Retinal pigment epithelial cell (primary cell): ENCODE results near the gene TERB1.

Source experiments
- DNase-seq: peaks from one replicate; pipeline ENCODE4 v3.0.0-alpha.2; 2010; ENCODE audit warnings: low read depth
- H3K4me3 ChIP-seq: 2 replicates; pipeline ENCODE4 v1.5.1; 2011; ENCODE audit warnings: mild to moderate bottlenecking, low read length, control low read depth, moderate library complexity
- TF ChIP-seq, protein P1 (sequence below): conservative IDR thresholded peaks from 2 replicates; pipeline ENCODE4 v1.5.1; 2011; ENCODE audit warnings: low read depth, low read length, control low read depth, inconsistent platforms

TERB1 gene

DNA sequence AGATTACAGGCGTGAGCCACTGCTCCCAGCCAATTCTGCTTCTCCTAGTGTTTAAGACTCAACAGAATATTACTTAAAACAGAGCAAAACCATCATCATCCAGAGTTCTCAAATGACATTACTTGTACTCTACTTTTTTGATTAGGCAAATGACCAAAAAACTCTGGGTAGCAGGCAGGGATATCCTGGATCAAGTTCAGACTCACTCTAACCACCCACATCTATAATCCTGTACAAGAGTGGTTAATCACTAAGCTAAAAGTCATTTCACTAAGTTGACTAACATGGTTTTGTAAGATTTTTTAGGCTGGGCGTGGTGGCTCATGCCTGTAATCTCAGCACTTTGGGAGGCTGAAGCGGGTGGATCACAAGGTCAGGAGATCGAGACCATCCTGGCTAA, 22.6 kb upstream of the TERB1 start:
- DNase-seq = no peak
- TF ChIP-seq, protein P1, sequence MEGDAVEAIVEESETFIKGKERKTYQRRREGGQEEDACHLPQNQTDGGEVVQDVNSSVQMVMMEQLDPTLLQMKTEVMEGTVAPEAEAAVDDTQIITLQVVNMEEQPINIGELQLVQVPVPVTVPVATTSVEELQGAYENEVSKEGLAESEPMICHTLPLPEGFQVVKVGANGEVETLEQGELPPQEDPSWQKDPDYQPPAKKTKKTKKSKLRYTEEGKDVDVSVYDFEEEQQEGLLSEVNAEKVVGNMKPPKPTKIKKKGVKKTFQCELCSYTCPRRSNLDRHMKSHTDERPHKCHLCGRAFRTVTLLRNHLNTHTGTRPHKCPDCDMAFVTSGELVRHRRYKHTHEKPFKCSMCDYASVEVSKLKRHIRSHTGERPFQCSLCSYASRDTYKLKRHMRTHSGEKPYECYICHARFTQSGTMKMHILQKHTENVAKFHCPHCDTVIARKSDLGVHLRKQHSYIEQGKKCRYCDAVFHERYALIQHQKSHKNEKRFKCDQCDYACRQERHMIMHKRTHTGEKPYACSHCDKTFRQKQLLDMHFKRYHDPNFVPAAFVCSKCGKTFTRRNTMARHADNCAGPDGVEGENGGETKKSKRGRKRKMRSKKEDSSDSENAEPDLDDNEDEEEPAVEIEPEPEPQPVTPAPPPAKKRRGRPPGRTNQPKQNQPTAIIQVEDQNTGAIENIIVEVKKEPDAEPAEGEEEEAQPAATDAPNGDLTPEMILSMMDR = no peak
- H3K4me3 ChIP-seq = no peak overlapping the region

DNA sequence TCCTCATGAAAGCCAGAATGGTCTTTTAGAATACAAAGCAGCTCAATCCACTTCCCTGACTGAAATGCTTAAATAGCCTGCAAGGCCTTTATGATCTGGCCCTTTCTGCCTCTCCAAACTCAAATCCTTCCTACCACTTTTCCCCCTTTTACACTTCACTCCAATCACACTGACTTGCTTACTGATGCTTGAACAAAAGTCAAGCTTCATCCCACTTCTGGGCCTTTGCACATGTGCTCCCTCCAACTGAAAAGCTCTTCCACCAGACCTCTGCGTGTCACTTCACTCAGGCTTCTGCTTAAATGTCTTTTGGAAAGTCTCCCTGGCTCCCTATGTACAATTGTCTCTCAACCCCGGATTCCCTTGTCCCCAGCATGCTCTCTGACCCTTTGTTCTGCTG, 13.3 kb upstream of the TERB1 start:
- no peak overlapping the region for H3K4me3 ChIP-seq
- DNase-seq = no peak

DNA sequence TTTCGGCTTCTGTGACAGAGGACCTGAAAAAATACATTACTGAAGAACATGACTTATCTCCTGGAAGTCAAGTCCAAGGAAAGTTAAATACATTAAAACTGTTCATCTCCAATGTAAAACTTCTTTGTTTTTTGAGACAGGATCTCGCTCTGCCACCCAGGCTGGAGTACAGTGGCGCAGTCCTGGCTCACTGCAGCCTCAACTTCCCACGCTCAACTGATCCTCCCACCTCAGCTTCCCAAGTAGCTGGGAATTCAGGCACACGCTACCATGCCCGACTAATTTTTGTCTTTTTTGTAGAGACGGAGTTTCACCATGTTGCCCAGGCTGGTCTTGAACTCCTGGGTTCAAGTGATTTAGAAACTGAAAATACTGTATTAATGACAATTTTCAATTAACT, 9.7 kb upstream of the TERB1 start:
- no peak overlapping the region for H3K4me3 ChIP-seq
- no peak for DNase-seq
- TF ChIP-seq, protein P1 = no peak

More for the DNA sequence above, 13.3 kb upstream of the TERB1 start:
- TF ChIP-seq, protein P1 = no peak

DNA sequence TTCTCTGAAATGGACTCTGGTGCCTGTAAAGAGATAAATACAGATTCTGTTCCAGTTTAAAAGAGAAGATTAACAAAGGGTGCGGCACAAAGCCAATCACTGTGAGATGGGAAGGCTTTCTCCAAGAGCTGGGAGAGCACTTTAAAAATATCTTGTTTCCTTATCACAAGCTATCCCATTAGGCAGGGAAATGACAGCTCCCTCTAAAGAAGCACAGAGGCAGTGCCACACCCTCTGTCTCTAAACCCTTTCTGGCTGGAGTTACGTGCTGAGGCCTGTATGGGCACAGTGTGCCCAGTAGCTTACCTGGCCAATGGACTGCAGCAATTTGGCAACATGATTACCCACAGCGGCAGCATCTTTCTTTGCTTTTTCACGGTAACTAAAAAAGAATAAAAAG, 9.0 kb upstream of the TERB1 start:
- H3K4me3 ChIP-seq = no peak overlapping the region
- no peak for DNase-seq
- TF ChIP-seq, protein P1 = no peak

DNA sequence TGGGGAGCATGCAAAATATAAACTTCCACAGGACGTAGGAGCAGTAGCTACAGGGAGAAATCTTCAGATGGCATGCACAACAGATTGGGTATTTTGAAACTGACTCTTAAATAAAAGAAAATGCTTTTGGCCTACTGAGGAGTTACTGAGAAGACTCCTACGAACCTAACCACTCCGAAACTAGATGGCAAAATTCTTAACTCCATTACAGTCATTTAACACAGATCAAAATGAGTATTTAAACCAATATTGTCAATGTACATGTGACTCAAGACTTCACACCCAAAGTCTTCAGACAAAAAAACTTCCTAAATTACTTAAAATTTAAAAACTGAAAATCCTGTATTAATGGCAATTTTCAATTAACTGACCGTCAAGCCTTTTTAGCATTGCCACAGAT, 8.4 kb upstream of the TERB1 start:
- H3K4me3 ChIP-seq = no peak overlapping the region
- no peak for DNase-seq
- TF ChIP-seq, protein P1 = no peak

DNA sequence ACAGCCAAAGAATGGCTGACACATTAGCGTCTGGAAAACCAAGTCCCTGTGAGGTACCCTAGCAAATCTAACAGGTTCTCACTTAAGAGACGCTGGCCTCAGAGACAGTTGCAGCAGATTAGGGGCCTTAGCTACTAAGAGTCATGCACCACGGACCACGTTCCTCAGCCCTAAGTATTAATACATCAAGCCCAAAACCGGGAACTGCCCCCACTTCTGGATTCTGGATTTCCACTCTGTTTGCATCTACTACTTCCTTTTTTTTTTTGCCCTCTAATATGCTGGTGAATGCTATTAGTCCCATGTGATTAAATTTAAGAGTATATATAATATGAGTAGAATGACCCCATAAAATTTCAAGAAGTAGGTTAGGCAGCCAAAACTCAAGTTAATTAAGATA, 775 bp upstream of the TERB1 start:
- no peak for DNase-seq
- TF ChIP-seq, protein P1 = no peak

DNA sequence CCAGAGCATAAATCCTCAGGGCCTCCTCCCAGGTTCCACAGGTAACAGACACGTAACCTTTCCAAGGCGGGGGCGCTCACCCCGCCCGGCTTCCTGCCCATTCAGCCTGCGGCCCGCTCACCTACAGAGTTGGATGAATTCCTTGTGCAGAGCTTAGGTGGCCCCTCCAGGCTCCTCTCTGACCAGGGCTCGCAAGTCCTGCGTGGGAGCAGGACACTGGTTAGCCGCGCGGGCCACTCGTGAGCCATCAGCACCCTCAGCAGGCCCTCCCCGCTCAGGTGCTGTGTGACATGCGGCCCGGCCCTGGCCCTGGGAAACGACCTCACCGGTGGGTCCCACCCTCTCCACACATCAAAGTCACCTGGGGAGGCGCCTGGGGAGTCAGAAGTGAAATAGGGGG, 528 bp downstream of the TERB1 start:
- no peak overlapping the region for H3K4me3 ChIP-seq
- TF ChIP-seq, protein P1 = no peak
- DNase-seq = no peak

More for the DNA sequence above, 775 bp upstream of the TERB1 start:
- H3K4me3 ChIP-seq = no peak overlapping the region
